AG09309 (cell line): Measurements from ENCODE around the gene FAM13C.

ENCODE experiments used
- DNase-seq: peaks from one replicate; pipeline ENCODE4 v3.0.0-alpha.2; 2010; ENCODE audit warnings: low read depth
- H3K4me3 ChIP-seq: 2 replicates; pipeline ENCODE4 v1.5.1; 2011; ENCODE audit warnings: mild to moderate bottlenecking, low read depth, low read length, moderate library complexity; ENCODE audit not compliant: control insufficient read depth
- CTCF ChIP-seq: IDR thresholded peaks from 2 replicates; pipeline ENCODE4 v1.5.1; 2011; ENCODE audit warnings: mild to moderate bottlenecking, low read depth, low read length, inconsistent platforms; ENCODE audit not compliant: insufficient read depth, control insufficient read depth; ENCODE audit errors: missing control alignments

Gene FAM13C

GRCh38 chr10:59287587-59288255 lies 74.6 kb downstream of the FAM13C start:
- TF ChIP-seq CTCF, result no peak
- no peak overlapping the region for H3K4me3 ChIP-seq
- no peak for DNase-seq

GRCh38 chr10:59285848-59286247 lies 76.5 kb downstream of the FAM13C start:
- no peak for TF ChIP-seq CTCF
- no peak for DNase-seq
- no peak overlapping the region for H3K4me3 ChIP-seq

GRCh38 chr10:59285073-59285472 lies 77.3 kb downstream of the FAM13C start:
- no peak for DNase-seq
- no peak overlapping the region for H3K4me3 ChIP-seq
- TF ChIP-seq CTCF, result no peak

GRCh38 chr10:59284118-59284975 lies 78.0 kb downstream of the FAM13C start:
- no peak for DNase-seq
- H3K4me3 ChIP-seq, result no peak overlapping the region
- no peak for TF ChIP-seq CTCF

- no peak for TF ChIP-seq CTCF
- no peak for DNase-seq
- H3K4me3 ChIP-seq, result no peak overlapping the region
Observed at GRCh38 chr10:59283456-59284091, 78.8 kb downstream of the FAM13C start.

- no peak overlapping the region for H3K4me3 ChIP-seq
- DNase-seq, result no peak
- no peak for TF ChIP-seq CTCF
Observed at GRCh38 chr10:59281861-59282260, 80.5 kb downstream of the FAM13C start.
